Central memory CD4-positive, alpha-beta T cell (primary cell): ENCODE measurements around the gene GALNT18.

Experiments
- DNase-seq: peaks from one replicate; pipeline ENCODE4 v3.0.0; 2022

The GALNT18 gene

GRCh38 chr11:11336664-11337063, 285.1 kb downstream of the GALNT18 start:
- DNase-seq, result no peak

GRCh38 chr11:11335043-11335442, 286.8 kb downstream of the GALNT18 start:
- no peak for DNase-seq

- DNase-seq, result no peak
These were observed 287.2 kb downstream of the GALNT18 start for GRCh38 chr11:11334607-11335006.

GRCh38 chr11:11332141-11332710, 289.6 kb downstream of the GALNT18 start:
- no peak for DNase-seq

GRCh38 chr11:11329062-11329806, 292.6 kb downstream of the GALNT18 start:
- no peak for DNase-seq

GRCh38 chr11:11324090-11324489, 297.7 kb downstream of the GALNT18 start:
- no peak for DNase-seq

GRCh38 chr11:11322101-11322500, 299.7 kb downstream of the GALNT18 start:
- no peak for DNase-seq

GRCh38 chr11:11320825-11321224, 301.0 kb downstream of the GALNT18 start:
- DNase-seq, result no peak

- DNase-seq, result no peak
These were observed 302.8 kb downstream of the GALNT18 start for GRCh38 chr11:11318961-11319360.

GRCh38 chr11:11318461-11318860, 303.3 kb downstream of the GALNT18 start:
- DNase-seq, result no peak

GRCh38 chr11:11316651-11317230, 305.1 kb downstream of the GALNT18 start:
- no peak for DNase-seq

GRCh38 chr11:11313902-11314692, 307.7 kb downstream of the GALNT18 start:
- no peak for DNase-seq

- DNase-seq, result no peak
These were observed 308.4 kb downstream of the GALNT18 start for GRCh38 chr11:11313426-11313825.

GRCh38 chr11:11312738-11313137, 309.1 kb downstream of the GALNT18 start:
- no peak for DNase-seq

- no peak for DNase-seq
These were observed 310.6 kb downstream of the GALNT18 start for GRCh38 chr11:11311169-11311568.

GRCh38 chr11:11309906-11310305, 311.9 kb downstream of the GALNT18 start:
- no peak for DNase-seq

- DNase-seq, result no peak
These were observed 313.6 kb downstream of the GALNT18 start for GRCh38 chr11:11308249-11308648.

GRCh38 chr11:11306855-11307254, 314.9 kb downstream of the GALNT18 start:
- DNase-seq, result no peak

- DNase-seq, result no peak
These were observed 317.3 kb downstream of the GALNT18 start for GRCh38 chr11:11304550-11304949.

- DNase-seq, result no peak
These were observed 319.2 kb downstream of the GALNT18 start for GRCh38 chr11:11302565-11302964.

- DNase-seq, result no peak
These were observed 320.6 kb downstream of the GALNT18 start for GRCh38 chr11:11301212-11301611.

GRCh38 chr11:11297578-11297977, 324.2 kb downstream of the GALNT18 start:
- no peak for DNase-seq

GRCh38 chr11:11296434-11296833, 325.4 kb downstream of the GALNT18 start:
- DNase-seq, result no peak

- no peak for DNase-seq
These were observed 327.3 kb downstream of the GALNT18 start for GRCh38 chr11:11294551-11294855.
